Measurements from ENCODE around the gene BTF3.

The BTF3 gene

GRCh38 chr5:73522989-73523388, 24.7 kb downstream of the BTF3 start:
- H3K27me3 ChIP-seq (ENCODE audit: insufficient read depth, low read length, poor library complexity, severe bottlenecking) = no peaks in the 10 kb centered on the region
- no peak overlapping the region for H3K4me3 ChIP-seq (ENCODE audit: low read length, poor library complexity, severe bottlenecking)
- no peaks in the 10 kb centered on the region for H3K4me1 ChIP-seq (ENCODE audit: insufficient read depth, low read length, poor library complexity, severe bottlenecking)
- H2AFZ ChIP-seq (ENCODE audit: low read length) = no peak overlapping the region
- TF ChIP-seq CTCF (conservative IDR thresholded peaks at IDR 0.05; ENCODE audit: low read length) (no peak), EZH2phosphoT487 (IDR thresholded peaks at IDR 0.05; ENCODE audit: borderline replicate concordance) (no peak)
- no peaks in the 10 kb centered on the region for H3K9me3 ChIP-seq (ENCODE audit: insufficient read depth, low read depth, low read length)
- no peaks in the 10 kb centered on the region for H3K9me2 ChIP-seq (replicated peaks; ENCODE audit: low read depth, low read length)
- no peaks in the 10 kb centered on the region for H3K79me2 ChIP-seq (ENCODE audit: insufficient read depth, low read length)
- H3K4me2 ChIP-seq (ENCODE audit: low read depth, low read length, poor library complexity, severe bottlenecking) = no peak overlapping the region
- no peaks in the 10 kb centered on the region for H3K36me3 ChIP-seq (ENCODE audit: insufficient read depth, low read length)
- H3K9ac ChIP-seq (ENCODE audit: low read depth, low read length, poor library complexity, severe bottlenecking) = no peak overlapping the region
- H3F3A ChIP-seq (ENCODE audit: low read depth) = no peaks in the 10 kb centered on the region
- no peaks in the 10 kb centered on the region for H4K20me1 ChIP-seq (ENCODE audit: insufficient read depth, low read length, poor library complexity, severe bottlenecking)

- Histone ChIP-seq H3K9me2 (replicated peaks; ENCODE audit: low read depth, low read length) (no peaks in the 10 kb centered on the region), H3K4me2 (ENCODE audit: low read depth, low read length, poor library complexity, severe bottlenecking) (no peak overlapping the region), H3K79me2 (ENCODE audit: insufficient read depth, low read length) (no peaks in the 10 kb centered on the region), H3K9me3 (ENCODE audit: insufficient read depth, low read depth, low read length) (no peaks in the 10 kb centered on the region), H3K4me1 (ENCODE audit: insufficient read depth, low read length, poor library complexity, severe bottlenecking) (no peaks in the 10 kb centered on the region), H3K36me3 (ENCODE audit: insufficient read depth, low read length) (no peaks in the 10 kb centered on the region), H3K27me3 (ENCODE audit: insufficient read depth, low read length, poor library complexity, severe bottlenecking) (no peaks in the 10 kb centered on the region), H4K20me1 (ENCODE audit: insufficient read depth, low read length, poor library complexity, severe bottlenecking) (no peaks in the 10 kb centered on the region), H3K9ac (ENCODE audit: low read depth, low read length, poor library complexity, severe bottlenecking) (no peak overlapping the region), H3F3A (ENCODE audit: low read depth) (no peaks in the 10 kb centered on the region), H3K4me3 (ENCODE audit: low read length, poor library complexity, severe bottlenecking) (no peak overlapping the region), H2AFZ (ENCODE audit: low read length) (no peak overlapping the region)
- TF ChIP-seq EZH2phosphoT487 (IDR thresholded peaks at IDR 0.05; ENCODE audit: borderline replicate concordance) (no peak), CTCF (conservative IDR thresholded peaks at IDR 0.05; ENCODE audit: low read length) (no peak)
Measured at GRCh38 chr5:73523861-73524260, 25.6 kb downstream of the BTF3 start.

- H4K20me1 ChIP-seq (ENCODE audit: insufficient read depth, low read length, poor library complexity, severe bottlenecking) = no peaks in the 10 kb centered on the region
- H3K9ac ChIP-seq (ENCODE audit: low read depth, low read length, poor library complexity, severe bottlenecking) = no peak overlapping the region
- H3K4me3 ChIP-seq (ENCODE audit: low read length, poor library complexity, severe bottlenecking) = no peak overlapping the region
- H3K79me2 ChIP-seq (ENCODE audit: insufficient read depth, low read length) = no peaks in the 10 kb centered on the region
- no peaks in the 10 kb centered on the region for H3K4me1 ChIP-seq (ENCODE audit: insufficient read depth, low read length, poor library complexity, severe bottlenecking)
- no peak for TF ChIP-seq EZH2phosphoT487 (IDR thresholded peaks at IDR 0.05; ENCODE audit: borderline replicate concordance)
- no peak for TF ChIP-seq CTCF (conservative IDR thresholded peaks at IDR 0.05; ENCODE audit: low read length)
- no peaks in the 10 kb centered on the region for H3K9me3 ChIP-seq (ENCODE audit: insufficient read depth, low read depth, low read length)
- no peaks in the 10 kb centered on the region for H3K36me3 ChIP-seq (ENCODE audit: insufficient read depth, low read length)
- H3K9me2 ChIP-seq (replicated peaks; ENCODE audit: low read depth, low read length) = no peaks in the 10 kb centered on the region
- H3K27me3 ChIP-seq (ENCODE audit: insufficient read depth, low read length, poor library complexity, severe bottlenecking) = no peaks in the 10 kb centered on the region
- no peak overlapping the region for H2AFZ ChIP-seq (ENCODE audit: low read length)
- no peaks in the 10 kb centered on the region for H3F3A ChIP-seq (ENCODE audit: low read depth)
- no peak overlapping the region for H3K4me2 ChIP-seq (ENCODE audit: low read depth, low read length, poor library complexity, severe bottlenecking)
Measured at GRCh38 chr5:73525606-73526203, 27.5 kb downstream of the BTF3 start.
